ENCODE results near the gene CGB8. TPM values are rescaled to one million over a fixed set of nuclear protein-coding genes. Genes with fewer than 3 reads are reported as not detected.
"Not testable (repeated sequence)": the region's sequence is repeated elsewhere in the genome, so short reads cannot be mapped to it uniquely, and the experiment has no call there.

Gene CGB8
- total RNA-seq (2014; rRNA removed; shearing (Covaris generic)), result not detected in 2 replicates
- not detected in 2 replicates for polyA plus RNA-seq (2016; fragmentation: Nextera tagmentation; extraction: Ambion mirVana)
- long read RNA-seq, result 0 reads

- not testable (repeated sequence) for H4K20me1 ChIP-seq (replicated peaks; ENCODE audit: insufficient read depth); H3K36me3 Mint-ChIP-seq (ENCODE audit: low read depth); H3K4me1 ChIP-seq (ENCODE audit: insufficient read depth); H3K4me2 ChIP-seq; H3F3A ChIP-seq (replicated peaks; ENCODE audit: low read depth); H3K9me3 Mint-ChIP-seq; H3K4me3 ChIP-seq; H3K27ac ChIP-seq (ENCODE audit: low read depth); H3K27me3 ChIP-seq (ENCODE audit: insufficient read depth); H3K36me3 ChIP-seq (ENCODE audit: insufficient read depth); H3K79me2 ChIP-seq (replicated peaks; ENCODE audit: insufficient read depth); H3K4me3 Mint-ChIP-seq; H2AFZ ChIP-seq; ATAC-seq; H3K9me2 ChIP-seq (ENCODE audit: insufficient read depth); H3K4me1 Mint-ChIP-seq; H3K27ac Mint-ChIP-seq; DNase-seq (ENCODE audit: low spot score)
- peaks cover 10% of the 10 kb centered on the region for H3K27me3 Mint-ChIP-seq (ENCODE audit: insufficient read depth, low read depth, poor library complexity)
These were observed at the start of gene CGB8 for GRCh38 chr19:49049011-49049410. CGB8 (minus strand) TSS chr19:49049111; CDS start chr19:49048739, 372 bp downstream.

- H3K9me2 ChIP-seq (ENCODE audit: insufficient read depth), result no peaks in the 10 kb centered on the region
- TF ChIP-seq EZH2phosphoT487 (IDR thresholded peaks at IDR 0.05; ENCODE audit: unreplicated experiment) (no peak), CTCF (conservative IDR thresholded peaks at IDR 0.05; ENCODE audit: low read depth in 2 of 2) (peak; percentile 98 to 99), REST (IDR thresholded peaks at IDR 0.05; ENCODE audit: unreplicated experiment) (no peak)
- no peak overlapping the region for H3K4me3 ChIP-seq
- peaks cover 15% of the 10 kb centered on the region for H3K4me1 Mint-ChIP-seq
- no peak overlapping the region; the same call in 1 of the 2 replicates for H3K27ac Mint-ChIP-seq
- H3K79me2 ChIP-seq (replicated peaks; ENCODE audit: insufficient read depth), result peaks cover 51% of the 10 kb centered on the region
- peaks cover 11% of the 10 kb centered on the region for H3K27me3 Mint-ChIP-seq (ENCODE audit: insufficient read depth, low read depth, poor library complexity)
- H3K36me3 ChIP-seq (ENCODE audit: insufficient read depth), result peaks cover 33% of the 10 kb centered on the region
- peaks cover 90% of the 10 kb centered on the region for H3K36me3 Mint-ChIP-seq (ENCODE audit: low read depth)
- H3K4me3 Mint-ChIP-seq, result no peak overlapping the region
- no peak overlapping the region for H3K4me2 ChIP-seq
- H3K27me3 ChIP-seq (ENCODE audit: insufficient read depth), result no peaks in the 10 kb centered on the region
- H3F3A ChIP-seq (replicated peaks; ENCODE audit: low read depth), result peaks cover 45% of the 10 kb centered on the region
- no peak overlapping the region for H2AFZ ChIP-seq
- H3K27ac ChIP-seq (ENCODE audit: low read depth), result peak overlapping the region; percentile 80; the same call in 1 of the 2 replicates
- H3K9me3 Mint-ChIP-seq, result no peaks in the 10 kb centered on the region
- ATAC-seq (peak; percentile 87), DNase-seq (ENCODE audit: low spot score) (peak; percentile 85)
- H3K4me1 ChIP-seq (ENCODE audit: insufficient read depth), result no peaks in the 10 kb centered on the region
- peaks cover 46% of the 10 kb centered on the region for H4K20me1 ChIP-seq (replicated peaks; ENCODE audit: insufficient read depth)
These were observed 48.8 kb upstream of the CGB8 start for GRCh38 chr19:49097453-49098288.
